HEK293 (cell line): Measurements from ENCODE around the gene TMEM119.

Experiments used
- CTCF ChIA-PET: fragments of 350-600 bp; formaldehyde crosslinking; extraction: SDS; loops from one replicate; lab custom pipeline; 2021; ENCODE audit warnings: antibody characterized with exemption; lab: Yijun Ruan, JAX
- POLR2A ChIA-PET: fragments of 300-600 bp; formaldehyde crosslinking; extraction: SDS; loops from one replicate; lab custom pipeline; 2020; ENCODE audit warnings: antibody characterized with exemption, inconsistent platforms; lab: Yijun Ruan, JAX
- H3K27ac ChIP-seq: fragments of 200-500 bp; sonication (Bioruptor generic); 2 replicates; pipeline ENCODE4 v1.5.1; 2014; ENCODE audit warnings: low read depth, low read length, control low read depth, inconsistent platforms; ENCODE audit errors: extremely low read depth
- H3K36me3 ChIP-seq, 2 experiments: fragments of 200-500 bp in 1 of 2; sonication (Bioruptor generic) in 1 of 2; 1 replicate in 1 of 2; 2 replicates in 1 of 2; pipeline ENCODE4 v1.5.1; 2014 to 2017; ENCODE audit warnings: inconsistent platforms in 2 of 2, low read length in 2 of 2; ENCODE audit not compliant: control insufficient read depth in 2 of 2, insufficient read depth in 1 of 2
- H3K4me1 ChIP-seq: fragments of 200-500 bp; sonication (Bioruptor generic); 2 replicates; pipeline ENCODE4 v1.5.1; 2014; ENCODE audit warnings: mild to moderate bottlenecking, low read length, inconsistent platforms; ENCODE audit not compliant: control insufficient read depth, insufficient read depth
- H3K4me3 ChIP-seq: 2 replicates; pipeline ENCODE4 v1.5.1; 2011; ENCODE audit warnings: low read depth, mild to moderate bottlenecking, control low read depth, low read length, moderate library complexity
- H3K9me3 ChIP-seq: fragments of 200-500 bp; sonication (Bioruptor generic); 2 replicates; pipeline ENCODE4 v1.5.1; 2014; ENCODE audit warnings: low read depth, low read length, inconsistent platforms; ENCODE audit not compliant: control insufficient read depth, insufficient read depth
- KLF1 ChIP-seq: fragments of 450-650 bp; formaldehyde crosslinking; IDR thresholded peaks from 2 replicates; pipeline ENCODE4 v1.5.1; 2016; ENCODE audit warnings: missing biosample characterization, missing genetic modification characterization
- KLF9 ChIP-seq: fragments of 450-650 bp; formaldehyde crosslinking; IDR thresholded peaks from 2 replicates; pipeline ENCODE4 v1.5.1; 2016; ENCODE audit warnings: missing biosample characterization, missing genetic modification characterization, low read depth
- OSR2 ChIP-seq: fragments of 450-650 bp; formaldehyde crosslinking; IDR thresholded peaks from 2 replicates; pipeline ENCODE4 v1.5.1; 2016; ENCODE audit warnings: missing biosample characterization, missing genetic modification characterization
- SCRT2 ChIP-seq: fragments of 450-650 bp; formaldehyde crosslinking; IDR thresholded peaks from 2 replicates; pipeline ENCODE4 v1.5.1; 2016; ENCODE audit warnings: missing biosample characterization, missing genetic modification characterization
- WT1 ChIP-seq: fragments of 450-650 bp; formaldehyde crosslinking; IDR thresholded peaks from 2 replicates; pipeline ENCODE4 v1.5.1; 2016; ENCODE audit warnings: missing biosample characterization, missing genetic modification characterization
- ZBTB21 ChIP-seq: fragments of 450-650 bp; formaldehyde crosslinking; IDR thresholded peaks from 2 replicates; pipeline ENCODE4 v1.5.1; 2017; ENCODE audit warnings: missing biosample characterization, missing genetic modification characterization
- ZEB2 ChIP-seq: fragments of 450-650 bp; formaldehyde crosslinking; IDR thresholded peaks from 2 replicates; pipeline ENCODE4 v1.5.1; 2016; ENCODE audit warnings: missing biosample characterization, missing genetic modification characterization
- ZNF133 ChIP-seq: fragments of 450-650 bp; formaldehyde crosslinking; IDR thresholded peaks from 2 replicates; pipeline ENCODE4 v1.5.1; 2016; ENCODE audit warnings: missing biosample characterization, missing genetic modification characterization
- ZNF223 ChIP-seq: fragments of 450-650 bp; formaldehyde crosslinking; IDR thresholded peaks from 2 replicates; pipeline ENCODE4 v1.5.1; 2016; ENCODE audit warnings: missing biosample characterization, missing genetic modification characterization
- ZNF239 ChIP-seq: fragments of 450-650 bp; formaldehyde crosslinking; IDR thresholded peaks from 2 replicates; pipeline ENCODE4 v1.5.1; 2016; ENCODE audit warnings: missing biosample characterization, missing genetic modification characterization
- ZNF248 ChIP-seq: fragments of 450-650 bp; formaldehyde crosslinking; IDR thresholded peaks from 2 replicates; pipeline ENCODE4 v1.5.1; 2017; ENCODE audit warnings: missing biosample characterization, missing genetic modification characterization
- ZNF311 ChIP-seq: fragments of 450-650 bp; formaldehyde crosslinking; IDR thresholded peaks from 2 replicates; pipeline ENCODE4 v1.5.1; 2017; ENCODE audit warnings: missing biosample characterization, missing genetic modification characterization, borderline replicate concordance
- ZNF521 ChIP-seq: fragments of 450-650 bp; formaldehyde crosslinking; IDR thresholded peaks from 2 replicates; pipeline ENCODE4 v1.5.1; 2017; ENCODE audit warnings: missing biosample characterization, mild to moderate bottlenecking, missing genetic modification characterization
- ZNF530 ChIP-seq: fragments of 450-650 bp; formaldehyde crosslinking; IDR thresholded peaks from 2 replicates; pipeline ENCODE4 v1.5.1; 2016; ENCODE audit warnings: low read depth, missing biosample characterization, missing genetic modification characterization
- ZNF555 ChIP-seq: fragments of 450-650 bp; formaldehyde crosslinking; conservative IDR thresholded peaks from 2 replicates; pipeline ENCODE4 v1.5.1; 2017; ENCODE audit warnings: missing biosample characterization, mild to moderate bottlenecking, missing genetic modification characterization, inconsistent platforms
- ZNF658 ChIP-seq: fragments of 450-650 bp; formaldehyde crosslinking; IDR thresholded peaks from 2 replicates; pipeline ENCODE4; 2016; ENCODE audit warnings: missing biosample characterization, missing genetic modification characterization
- ZNF664 ChIP-seq: fragments of 450-650 bp; formaldehyde crosslinking; IDR thresholded peaks from 2 replicates; pipeline ENCODE4 v1.5.1; 2016; ENCODE audit warnings: missing biosample characterization, missing genetic modification characterization
- ZNF776 ChIP-seq: fragments of 450-650 bp; formaldehyde crosslinking; IDR thresholded peaks from 2 replicates; pipeline ENCODE4 v1.5.0; 2017; ENCODE audit warnings: missing biosample characterization, missing genetic modification characterization, borderline replicate concordance
- ZSCAN23 ChIP-seq: fragments of 450-650 bp; formaldehyde crosslinking; IDR thresholded peaks from 2 replicates; pipeline ENCODE4 v1.5.1; 2016; ENCODE audit warnings: missing biosample characterization, missing genetic modification characterization
- TF ChIP-seq, protein P1 (sequence below): sonication (generic); formaldehyde crosslinking; IDR thresholded peaks from 2 replicates; pipeline ENCODE4 v1.8.1; 2022; ENCODE audit warnings: mild to moderate bottlenecking, moderate library complexity, missing genetic modification reagents
- TF ChIP-seq, protein P2 (sequence below): fragments of 450-650 bp; formaldehyde crosslinking; IDR thresholded peaks from 2 replicates; pipeline ENCODE4 v1.5.1; 2017; ENCODE audit warnings: missing biosample characterization, missing genetic modification characterization
- TF ChIP-seq, protein P3 (sequence below): fragments of 450-650 bp; formaldehyde crosslinking; IDR thresholded peaks from 2 replicates; pipeline ENCODE4 v1.5.1; 2016; ENCODE audit warnings: missing biosample characterization, missing genetic modification characterization
- TF ChIP-seq, protein P4 (sequence below): fragments of 450-650 bp; formaldehyde crosslinking; optimal IDR thresholded peaks from 2 replicates; pipeline ENCODE3; 2016; ENCODE audit warnings: missing biosample characterization, mild to moderate bottlenecking, missing genetic modification characterization
- TF ChIP-seq, protein P5 (sequence below): fragments of 450-650 bp; formaldehyde crosslinking; IDR thresholded peaks from 2 replicates; pipeline ENCODE4 v1.5.0; 2017; ENCODE audit warnings: missing biosample characterization, missing genetic modification characterization, borderline replicate concordance

The TMEM119 gene

DNA sequence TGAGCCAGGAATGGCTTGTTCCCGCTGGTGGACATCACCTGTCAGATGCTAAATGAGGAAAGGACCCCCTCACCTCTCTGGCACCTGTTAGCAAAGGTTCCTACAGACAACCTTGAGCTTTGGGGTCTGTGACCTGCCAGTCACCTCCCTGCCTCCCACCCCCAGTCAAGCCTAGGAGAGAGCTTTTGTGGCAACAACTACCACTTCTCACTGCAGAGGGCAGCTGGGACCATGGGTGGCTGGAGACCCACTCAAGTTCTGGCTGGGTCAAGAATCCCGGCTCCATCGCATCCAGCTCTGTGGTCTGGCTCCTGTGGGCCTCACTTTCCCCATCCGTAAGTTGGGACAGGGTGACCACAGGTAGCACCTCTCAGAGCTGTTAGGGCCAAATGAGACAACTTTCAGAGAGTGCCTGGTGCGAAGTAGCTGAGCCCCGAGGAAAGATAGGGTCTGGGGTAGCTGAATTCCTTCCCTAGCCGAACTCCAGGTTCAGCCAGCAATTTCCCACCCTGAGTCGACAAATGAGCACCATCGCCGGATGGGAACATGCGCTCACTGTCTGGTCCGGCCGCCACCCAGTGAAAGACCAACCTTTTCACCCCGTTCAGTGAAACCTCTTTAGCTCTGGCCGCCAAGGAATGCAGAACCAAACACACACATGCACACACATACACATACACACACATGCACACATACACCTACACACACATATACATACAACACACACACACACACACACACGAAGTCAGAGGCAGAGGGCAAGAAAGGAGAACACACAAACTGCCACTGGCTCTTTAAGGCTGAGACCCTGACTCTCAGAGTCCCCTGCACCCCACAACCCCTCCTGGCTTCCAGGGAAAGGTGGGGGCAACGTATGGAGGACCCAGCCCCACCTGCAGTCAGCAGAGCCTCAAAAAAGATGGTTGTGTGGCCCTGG, 1.9 kb downstream of the TMEM119 start:
- TF ChIP-seq, protein P1, sequence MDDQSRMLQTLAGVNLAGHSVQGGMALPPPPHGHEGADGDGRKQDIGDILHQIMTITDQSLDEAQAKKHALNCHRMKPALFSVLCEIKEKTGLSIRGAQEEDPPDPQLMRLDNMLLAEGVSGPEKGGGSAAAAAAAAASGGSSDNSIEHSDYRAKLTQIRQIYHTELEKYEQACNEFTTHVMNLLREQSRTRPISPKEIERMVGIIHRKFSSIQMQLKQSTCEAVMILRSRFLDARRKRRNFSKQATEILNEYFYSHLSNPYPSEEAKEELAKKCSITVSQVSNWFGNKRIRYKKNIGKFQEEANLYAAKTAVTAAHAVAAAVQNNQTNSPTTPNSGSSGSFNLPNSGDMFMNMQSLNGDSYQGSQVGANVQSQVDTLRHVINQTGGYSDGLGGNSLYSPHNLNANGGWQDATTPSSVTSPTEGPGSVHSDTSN = no peak
- TF ChIP-seq, protein P2, sequence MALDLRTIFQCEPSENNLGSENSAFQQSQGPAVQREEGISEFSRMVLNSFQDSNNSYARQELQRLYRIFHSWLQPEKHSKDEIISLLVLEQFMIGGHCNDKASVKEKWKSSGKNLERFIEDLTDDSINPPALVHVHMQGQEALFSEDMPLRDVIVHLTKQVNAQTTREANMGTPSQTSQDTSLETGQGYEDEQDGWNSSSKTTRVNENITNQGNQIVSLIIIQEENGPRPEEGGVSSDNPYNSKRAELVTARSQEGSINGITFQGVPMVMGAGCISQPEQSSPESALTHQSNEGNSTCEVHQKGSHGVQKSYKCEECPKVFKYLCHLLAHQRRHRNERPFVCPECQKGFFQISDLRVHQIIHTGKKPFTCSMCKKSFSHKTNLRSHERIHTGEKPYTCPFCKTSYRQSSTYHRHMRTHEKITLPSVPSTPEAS = peak; percentile 95
- TF ChIP-seq, all 188 proteins: peak for 1
- no peaks in the 10 kb centered on the region for H3K4me1 ChIP-seq
- no peaks in the 10 kb centered on the region for H3K9me3 ChIP-seq
- ChIA-PET CTCF (interaction anchor here (3.5 kb wide), 1 partner anchor 22 kb away, joined by 15 read pairs; no protein-coding TSS in a partner anchor), POLR2A (no interaction called here)
- H3K36me3 ChIP-seq = no peaks in the 10 kb centered on the region
- H3K27ac ChIP-seq = no peak overlapping the region
- H3K4me3 ChIP-seq = no peak overlapping the region

DNA sequence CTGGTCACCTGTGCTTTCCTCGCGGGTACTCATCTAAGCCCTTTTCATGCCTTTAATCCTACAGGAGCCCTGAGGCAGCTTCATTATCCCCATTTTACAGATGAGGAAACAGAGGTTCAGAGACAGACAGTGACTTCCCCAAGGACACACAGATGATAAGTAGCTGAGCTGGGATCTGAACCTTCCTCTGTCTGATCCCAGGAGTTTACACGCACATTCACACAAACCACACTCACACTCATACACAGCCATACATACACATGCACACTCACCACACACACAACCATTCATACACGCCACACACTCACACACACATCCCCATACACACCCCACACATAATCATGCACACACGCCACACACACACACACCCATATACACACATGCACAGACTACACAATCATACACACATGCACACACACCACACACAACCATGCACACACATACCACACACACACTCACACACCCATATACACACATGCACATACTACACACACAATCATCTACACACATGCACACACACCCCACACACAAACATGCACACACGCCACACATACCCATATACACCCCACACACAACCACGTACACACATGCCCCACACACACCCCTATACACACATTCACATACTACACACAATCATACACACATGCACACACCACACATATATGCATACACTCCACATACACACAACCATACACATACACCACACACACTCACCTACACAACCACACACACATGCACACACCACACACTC, 2.7 kb downstream of the TMEM119 start:
- Histone ChIP-seq H3K4me1 (no peaks in the 10 kb centered on the region), H3K36me3 (no peaks in the 10 kb centered on the region), H3K27ac (no peak overlapping the region), H3K9me3 (no peaks in the 10 kb centered on the region), H3K4me3 (no peak overlapping the region)
- CTCF ChIA-PET = interaction anchor here (0.7 to 3.5 kb wide), 3 partner anchors 15 to 76 kb away, joined by 3 to 15 read pairs (median 6); no protein-coding TSS in a partner anchor
- POLR2A ChIA-PET = no interaction called here
- no peak for TF ChIP-seq KLF1
- 0 out of 2 replicates have a peak, but pooled peaks have one; percentile 26 for TF ChIP-seq ZNF521 (tag by site-specific recombination)
- TF ChIP-seq OSR2 (tag by site-specific recombination) = no peak
- TF ChIP-seq, protein P3, sequence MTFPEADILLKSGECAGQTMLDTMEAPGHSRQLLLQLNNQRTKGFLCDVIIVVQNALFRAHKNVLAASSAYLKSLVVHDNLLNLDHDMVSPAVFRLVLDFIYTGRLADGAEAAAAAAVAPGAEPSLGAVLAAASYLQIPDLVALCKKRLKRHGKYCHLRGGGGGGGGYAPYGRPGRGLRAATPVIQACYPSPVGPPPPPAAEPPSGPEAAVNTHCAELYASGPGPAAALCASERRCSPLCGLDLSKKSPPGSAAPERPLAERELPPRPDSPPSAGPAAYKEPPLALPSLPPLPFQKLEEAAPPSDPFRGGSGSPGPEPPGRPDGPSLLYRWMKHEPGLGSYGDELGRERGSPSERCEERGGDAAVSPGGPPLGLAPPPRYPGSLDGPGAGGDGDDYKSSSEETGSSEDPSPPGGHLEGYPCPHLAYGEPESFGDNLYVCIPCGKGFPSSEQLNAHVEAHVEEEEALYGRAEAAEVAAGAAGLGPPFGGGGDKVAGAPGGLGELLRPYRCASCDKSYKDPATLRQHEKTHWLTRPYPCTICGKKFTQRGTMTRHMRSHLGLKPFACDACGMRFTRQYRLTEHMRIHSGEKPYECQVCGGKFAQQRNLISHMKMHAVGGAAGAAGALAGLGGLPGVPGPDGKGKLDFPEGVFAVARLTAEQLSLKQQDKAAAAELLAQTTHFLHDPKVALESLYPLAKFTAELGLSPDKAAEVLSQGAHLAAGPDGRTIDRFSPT (tag by site-specific recombination) = no peak
- TF ChIP-seq ZEB2 = no peak
- no peak for TF ChIP-seq ZNF133 (tag by site-specific recombination)
- no peak for TF ChIP-seq SCRT2 (tag by site-specific recombination)
- no peak for TF ChIP-seq WT1
- TF ChIP-seq ZNF555 (tag by site-specific recombination) = no peak
- no peak for TF ChIP-seq ZNF239 (tag by site-specific recombination)
- no peak for TF ChIP-seq ZNF658
- peak; percentile 54; the same call in 1 of the 2 replicates for TF ChIP-seq ZNF311 (tag by site-specific recombination)
- TF ChIP-seq ZNF530 (tag by site-specific recombination) = no peak
- 0 out of 2 replicates have a peak, but pooled peaks have one; percentile 49 for TF ChIP-seq ZNF248 (tag by site-specific recombination)
- TF ChIP-seq, protein P4, sequence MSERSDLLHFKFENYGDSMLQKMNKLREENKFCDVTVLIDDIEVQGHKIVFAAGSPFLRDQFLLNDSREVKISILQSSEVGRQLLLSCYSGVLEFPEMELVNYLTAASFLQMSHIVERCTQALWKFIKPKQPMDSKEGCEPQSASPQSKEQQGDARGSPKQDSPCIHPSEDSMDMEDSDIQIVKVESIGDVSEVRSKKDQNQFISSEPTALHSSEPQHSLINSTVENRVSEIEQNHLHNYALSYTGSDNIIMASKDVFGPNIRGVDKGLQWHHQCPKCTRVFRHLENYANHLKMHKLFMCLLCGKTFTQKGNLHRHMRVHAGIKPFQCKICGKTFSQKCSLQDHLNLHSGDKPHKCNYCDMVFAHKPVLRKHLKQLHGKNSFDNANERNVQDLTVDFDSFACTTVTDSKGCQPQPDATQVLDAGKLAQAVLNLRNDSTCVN (tag by site-specific recombination) = no peak
- TF ChIP-seq ZNF776 (tag by site-specific recombination) = peak; percentile 77; the same call in 1 of the 2 replicates
- TF ChIP-seq ZNF223 = no peak
- no peak for TF ChIP-seq ZNF664 (tag by site-specific recombination)
- TF ChIP-seq, protein P5, sequence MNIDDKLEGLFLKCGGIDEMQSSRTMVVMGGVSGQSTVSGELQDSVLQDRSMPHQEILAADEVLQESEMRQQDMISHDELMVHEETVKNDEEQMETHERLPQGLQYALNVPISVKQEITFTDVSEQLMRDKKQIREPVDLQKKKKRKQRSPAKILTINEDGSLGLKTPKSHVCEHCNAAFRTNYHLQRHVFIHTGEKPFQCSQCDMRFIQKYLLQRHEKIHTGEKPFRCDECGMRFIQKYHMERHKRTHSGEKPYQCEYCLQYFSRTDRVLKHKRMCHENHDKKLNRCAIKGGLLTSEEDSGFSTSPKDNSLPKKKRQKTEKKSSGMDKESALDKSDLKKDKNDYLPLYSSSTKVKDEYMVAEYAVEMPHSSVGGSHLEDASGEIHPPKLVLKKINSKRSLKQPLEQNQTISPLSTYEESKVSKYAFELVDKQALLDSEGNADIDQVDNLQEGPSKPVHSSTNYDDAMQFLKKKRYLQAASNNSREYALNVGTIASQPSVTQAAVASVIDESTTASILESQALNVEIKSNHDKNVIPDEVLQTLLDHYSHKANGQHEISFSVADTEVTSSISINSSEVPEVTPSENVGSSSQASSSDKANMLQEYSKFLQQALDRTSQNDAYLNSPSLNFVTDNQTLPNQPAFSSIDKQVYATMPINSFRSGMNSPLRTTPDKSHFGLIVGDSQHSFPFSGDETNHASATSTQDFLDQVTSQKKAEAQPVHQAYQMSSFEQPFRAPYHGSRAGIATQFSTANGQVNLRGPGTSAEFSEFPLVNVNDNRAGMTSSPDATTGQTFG = peak; percentile 81; the same call in 1 of the 2 replicates
- TF ChIP-seq ZBTB21 (tag by site-specific recombination) = no peak
- TF ChIP-seq KLF9 (tag by site-specific recombination) = 0 out of 2 replicates have a peak, but pooled peaks have one; percentile 12
- TF ChIP-seq ZSCAN23 (tag by site-specific recombination) = no peak
